GM12878 (cell line): ENCODE measurements around the gene RPA3. TPM values are rescaled to one million over a fixed set of nuclear protein-coding genes. Genes with fewer than 3 reads are reported as not detected.

Experiments used
- ATAC-seq: fragments of 200-7000 bp; cut with Tn5 transposase; 3 replicates; pipeline ENCODE4 v1.9.1; 2020; ENCODE audit warnings: mild to moderate bottlenecking, moderate library complexity
- BruUV-seq: library from RNA; stranded (reverse); fragments of 400-500 nt; replicated peaks from 2 replicates; lab custom pipeline; 2021; lab: Mats Ljungman, UMichigan
- CTCF ChIA-PET: fragments of 300-600 bp; sonication (Branson Sonifier 250); formaldehyde crosslinking; extraction: SDS; loops from one replicate; lab custom pipeline; 2021; ENCODE audit warnings: inconsistent platforms; lab: Yijun Ruan, JAX
- POLR2A ChIA-PET: fragments of 350-600 bp; formaldehyde crosslinking; extraction: SDS; loops from one replicate; lab custom pipeline; 2021; ENCODE audit warnings: inconsistent platforms; lab: Charles Lee
- RAD21 ChIA-PET: fragments of 300-600 bp; sonication (Branson Sonifier 250); formaldehyde crosslinking; loops from one replicate; lab custom pipeline; 2023; ENCODE audit warnings: antibody characterized with exemption; ENCODE audit not compliant: unreplicated experiment; lab: Charles Lee
- SMC1A ChIA-PET: fragments of 300-600 bp; sonication (Branson Sonifier 250); formaldehyde crosslinking; loops from one replicate; lab custom pipeline; 2023; ENCODE audit not compliant: unreplicated experiment, uncharacterized antibody; lab: Charles Lee
- DNase-seq: peaks from one replicate; pipeline ENCODE4 v3.0.0-alpha.2; 2011; ENCODE audit warnings: low read depth, low spot score
- FAIRE-seq: peaks from 3 replicates; lab custom pipeline; 2011; peaks lifted over from hg19 to GRCh38; lab: Jason Lieb, UNC
- H2AFZ ChIP-seq: 2 replicates; pipeline ENCODE4 v1.6.0; 2011; ENCODE audit warnings: low read depth, low read length, control low read depth; ENCODE audit not compliant: control insufficient read depth
- H3K27ac ChIP-seq: 2 replicates; pipeline ENCODE4 v1.5.1; 2011; ENCODE audit warnings: control low read depth; ENCODE audit not compliant: control insufficient read depth, insufficient read depth
- H3K27me3 ChIP-seq, 2 experiments: replicated peaks in 1 of 2; 2 replicates each; pipeline versions ENCODE4 v1.6.0 to v1.6.1; 2011; ENCODE audit warnings: low read length in 1 of 2; ENCODE audit not compliant: control insufficient read depth in 2 of 2, insufficient read depth in 2 of 2
- H3K36me3 ChIP-seq, 2 experiments: 2 replicates each; pipeline ENCODE4 v1.5.1; 2011; ENCODE audit warnings: low read length in 1 of 2; ENCODE audit not compliant: control insufficient read depth in 2 of 2, insufficient read depth in 2 of 2
- H3K4me1 ChIP-seq: 2 replicates; pipeline ENCODE4 v1.6.1; 2011; ENCODE audit warnings: mild to moderate bottlenecking, low read length, moderate library complexity, mixed read lengths; ENCODE audit not compliant: control insufficient read depth, insufficient read depth
- H3K4me2 ChIP-seq: 2 replicates; pipeline ENCODE4 v1.6.0; 2011; ENCODE audit warnings: control low read depth; ENCODE audit not compliant: control insufficient read depth, insufficient read depth
- H3K4me3 ChIP-seq: fragments of 200-600 bp; sonication (generic); 2 replicates; pipeline ENCODE4 v1.5.1; 2016
- H3K79me2 ChIP-seq: 2 replicates; pipeline ENCODE4 v1.6.0; 2011; ENCODE audit warnings: low read length; ENCODE audit not compliant: control insufficient read depth, insufficient read depth
- H3K9ac ChIP-seq: 2 replicates; pipeline ENCODE4 v1.8.0; 2011; ENCODE audit warnings: low read length, control low read depth, mixed read lengths; ENCODE audit not compliant: control insufficient read depth, insufficient read depth
- H3K9me3 ChIP-seq: replicated peaks from 3 replicates; pipeline ENCODE4 v1.5.1; 2011; ENCODE audit warnings: mild to moderate bottlenecking, low read length; ENCODE audit not compliant: control insufficient read depth, insufficient read depth
- H4K20me1 ChIP-seq: 2 replicates; pipeline ENCODE4 v1.6.0; 2011; ENCODE audit not compliant: control insufficient read depth, insufficient read depth
- E2F4 ChIP-seq: IDR thresholded peaks from 2 replicates; pipeline ENCODE4 v1.6.1; 2012; ENCODE audit warnings: low read depth, low read length, improper control_type of control experiment
- E4F1 ChIP-seq: fragments of 450-650 bp; IDR thresholded peaks from 2 replicates; pipeline ENCODE4 v1.6.1; 2018; ENCODE audit warnings: borderline replicate concordance, mild to moderate bottlenecking; ENCODE audit not compliant: partially characterized antibody
- NFYB ChIP-seq: IDR thresholded peaks from 2 replicates; pipeline ENCODE4 v1.6.1; 2011; ENCODE audit warnings: low read depth, mild to moderate bottlenecking, low read length, improper control_type of control experiment, moderate library complexity; ENCODE audit not compliant: insufficient read depth
- SMAD1 ChIP-seq: fragments of 450-650 bp; IDR thresholded peaks from 2 replicates; pipeline ENCODE4 v1.6.1; 2018; ENCODE audit warnings: mild to moderate bottlenecking, low read depth; ENCODE audit not compliant: partially characterized antibody
- SMARCA5 ChIP-seq: fragments of 450-650 bp; IDR thresholded peaks from 2 replicates; pipeline ENCODE4 v1.6.1; 2017; ENCODE audit warnings: mild to moderate bottlenecking
- SRF ChIP-seq, 2 experiments: IDR thresholded peaks; 2 replicates each; pipeline ENCODE4 v1.6.1; 2011; ENCODE audit warnings: low read depth in 2 of 2, low read length in 2 of 2, mild to moderate bottlenecking in 1 of 2, moderate library complexity in 1 of 2
- TARDBP ChIP-seq: IDR thresholded peaks from 2 replicates; pipeline ENCODE4 v1.6.1; 2016; ENCODE audit warnings: borderline replicate concordance
- WGBS: methylation state at CpG from one replicate; pipeline ENCODE4 v1.1.6; 2016; ENCODE audit warnings: low lambda C conversion rate; ENCODE audit not compliant: insufficient replicate concordance, insufficient coverage; ENCODE audit errors: missing lambda C conversion rate; 5-methylcytosine and 5-hydroxymethylcytosine counted together
- in situ Hi-C: fragments of 300-500 bp; cut with MboI; formaldehyde crosslinking; loops from 9 replicates; pipeline ENCODE4 v1.14.3; 2018; ENCODE audit warnings: mixed read lengths
- intact Hi-C: fragments of 100-400 bp; cut with micrococcal nuclease; formaldehyde crosslinking; loops from one replicate; pipeline ENCODE4 v1.14.2; 2022; ENCODE audit not compliant: unreplicated experiment
- polyA plus RNA-seq, 11 experiments: library from polyadenylated mRNA; depleted of rRNA in 4 of 11; unstranded in 6 of 11; stranded (reverse) in 5 of 11; fragments of >200 nt; fragmentation: Nextera tagmentation in 4 of 11; fragmentation: Illumina TruSeq in 1 of 11; extraction: Ambion mirVana in 4 of 11; extraction: Trizol in 1 of 11; gene quantifications; 1 replicate in 1 of 11; 2 replicates in 10 of 11; pipeline versions ENCODE4 v1.2.1 to v1.2.3, GENCODE V29; 2011 to 2016; ENCODE audit warnings: inconsistent platforms in 2 of 11, missing spikeins in 2 of 11, low read depth in 1 of 11
- total RNA-seq, 4 experiments: library from RNA; depleted of rRNA in 3 of 4; stranded (reverse); fragments of >200 nt in 3 of 4; fragmentation: Illumina TruSeq in 1 of 4; extraction: Trizol in 1 of 4; gene quantifications; 2 replicates each; pipeline versions ENCODE4 v1.2.1 to v1.2.3, GENCODE V29; 2013 to 2021
- TF ChIP-seq, protein P1 (sequence below): fragments of 450-650 bp; IDR thresholded peaks from 2 replicates; pipeline ENCODE4 v1.6.1; 2017; ENCODE audit warnings: antibody characterized with exemption, mild to moderate bottlenecking, moderate library complexity

The RPA3 gene
- total and polyA plus RNA-seq, 10 of the 15 experiments (the other 5 are each of a cell fraction or from before 2014, with no cell fraction given): 60.2 to 343 (median 112) TPM

GRCh38 chr7:7695111-7695817 is 23.1 kb downstream of the RPA3 start (continued):
- TF ChIP-seq SRF (IDR thresholded peaks at IDR 0.05; ENCODE audit: low read depth in 2 of 2, low read length in 2 of 2): no peak
- no peak for TF ChIP-seq E2F4
- TF ChIP-seq SMAD1: no peak
- no peak for TF ChIP-seq TARDBP
- TF ChIP-seq, protein P1, sequence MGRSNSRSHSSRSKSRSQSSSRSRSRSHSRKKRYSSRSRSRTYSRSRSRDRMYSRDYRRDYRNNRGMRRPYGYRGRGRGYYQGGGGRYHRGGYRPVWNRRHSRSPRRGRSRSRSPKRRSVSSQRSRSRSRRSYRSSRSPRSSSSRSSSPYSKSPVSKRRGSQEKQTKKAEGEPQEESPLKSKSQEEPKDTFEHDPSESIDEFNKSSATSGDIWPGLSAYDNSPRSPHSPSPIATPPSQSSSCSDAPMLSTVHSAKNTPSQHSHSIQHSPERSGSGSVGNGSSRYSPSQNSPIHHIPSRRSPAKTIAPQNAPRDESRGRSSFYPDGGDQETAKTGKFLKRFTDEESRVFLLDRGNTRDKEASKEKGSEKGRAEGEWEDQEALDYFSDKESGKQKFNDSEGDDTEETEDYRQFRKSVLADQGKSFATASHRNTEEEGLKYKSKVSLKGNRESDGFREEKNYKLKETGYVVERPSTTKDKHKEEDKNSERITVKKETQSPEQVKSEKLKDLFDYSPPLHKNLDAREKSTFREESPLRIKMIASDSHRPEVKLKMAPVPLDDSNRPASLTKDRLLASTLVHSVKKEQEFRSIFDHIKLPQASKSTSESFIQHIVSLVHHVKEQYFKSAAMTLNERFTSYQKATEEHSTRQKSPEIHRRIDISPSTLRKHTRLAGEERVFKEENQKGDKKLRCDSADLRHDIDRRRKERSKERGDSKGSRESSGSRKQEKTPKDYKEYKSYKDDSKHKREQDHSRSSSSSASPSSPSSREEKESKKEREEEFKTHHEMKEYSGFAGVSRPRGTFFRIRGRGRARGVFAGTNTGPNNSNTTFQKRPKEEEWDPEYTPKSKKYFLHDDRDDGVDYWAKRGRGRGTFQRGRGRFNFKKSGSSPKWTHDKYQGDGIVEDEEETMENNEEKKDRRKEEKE: no peak

- ChIA-PET SMC1A (interaction anchor here (0.8 to 3.8 kb wide), 2 partner anchors 13 to 19 kb away, joined by 3 to 36 read pairs; no protein-coding TSS in a partner anchor), POLR2A (no interaction called here), CTCF (interaction anchor here (1.1 to 5.9 kb wide), 3 partner anchors 14 to 57 kb away, joined by 3 to 47 read pairs (median 3); no protein-coding TSS in a partner anchor), RAD21 (interaction anchor here (5.7 kb wide), 1 partner anchor 13 kb away, joined by 35 read pairs; no protein-coding TSS in a partner anchor)
- no peaks in the 10 kb centered on the region for H3K27me3 ChIP-seq
- no peaks in the 10 kb centered on the region for H3K36me3 ChIP-seq
- no peak for FAIRE-seq
- ATAC-seq: no peak
- no peak overlapping the region for H3K4me3 ChIP-seq
- 85% methylated on average over 3 of the region's 3 CpGs for WGBS
- H3K27ac ChIP-seq: no peak overlapping the region
- intact Hi-C loops: no loop called here
- no peak for DNase-seq
- no TSS peak for BruUV-seq
- in situ Hi-C loops: no loop called here
- H3K4me2 ChIP-seq: no peak overlapping the region
- TF ChIP-seq E4F1: no peak
- TF ChIP-seq SMARCA5: no peak
- TF ChIP-seq NFYB: no peak
- peaks cover 4% of the 10 kb centered on the region for H3K4me1 ChIP-seq
- H3K79me2 ChIP-seq: no peaks in the 10 kb centered on the region
- H3K9ac ChIP-seq: no peak overlapping the region
- no peaks in the 10 kb centered on the region for H3K9me3 ChIP-seq
- H2AFZ ChIP-seq: no peak overlapping the region
- no peaks in the 10 kb centered on the region for H4K20me1 ChIP-seq
Measured at GRCh38 chr7:7694542-7694941, 23.9 kb downstream of the RPA3 start.
